ENCODE measurements around the gene ECHS1.
A peak's percentile ranks its signal among the peaks of the same experiment; 100 is the strongest.
"Not testable (repeated sequence)": the region's sequence is repeated elsewhere in the genome, so short reads cannot be mapped to it uniquely, and the experiment has no call there.

The ECHS1 gene

GRCh38 chr10:133337370-133337725, 35.8 kb downstream of the ECHS1 start:
- DNase-seq = no peak

GRCh38 chr10:133336577-133337369, 36.4 kb downstream of the ECHS1 start, which contains the start of gene CALY:
Gene CALY (minus strand): TSS chr10:133336896. CDS start chr10:133328989, 7,907 bp downstream.
- DNase-seq = no peak

GRCh38 chr10:133336118-133336576, 37.0 kb downstream of the ECHS1 start:
- DNase-seq = no peak

- DNase-seq = peak; percentile 25
These were observed 37.7 kb downstream of the ECHS1 start for GRCh38 chr10:133335246-133336117.

- no peak for DNase-seq
These were observed 38.5 kb downstream of the ECHS1 start for GRCh38 chr10:133334503-133335245.

GRCh38 chr10:133332936-133333699, 40.0 kb downstream of the ECHS1 start:
- no peak for DNase-seq

- peak; percentile 24 for DNase-seq
These were observed 43.5 kb downstream of the ECHS1 start for GRCh38 chr10:133329491-133330202.

- DNase-seq = no peak
These were observed 44.5 kb downstream of the ECHS1 start for GRCh38 chr10:133328358-133329343.

- no peak for DNase-seq
These were observed 45.4 kb downstream of the ECHS1 start for GRCh38 chr10:133327651-133328357.

GRCh38 chr10:133326745-133327650, 46.2 kb downstream of the ECHS1 start:
- DNase-seq = no peak

- DNase-seq = no peak
These were observed 47.0 kb downstream of the ECHS1 start for GRCh38 chr10:133326223-133326551.

- no peak for DNase-seq
These were observed 47.5 kb downstream of the ECHS1 start for GRCh38 chr10:133325440-133326222.

GRCh38 chr10:133324857-133325260, 48.3 kb downstream of the ECHS1 start:
- DNase-seq = no peak

GRCh38 chr10:133324198-133324792, 48.9 kb downstream of the ECHS1 start:
- DNase-seq = no peak

- not testable (repeated sequence) for DNase-seq
These were observed 51.0 kb downstream of the ECHS1 start for GRCh38 chr10:133322064-133322709.

GRCh38 chr10:133320852-133321422, 52.2 kb downstream of the ECHS1 start:
- DNase-seq = not testable (repeated sequence)
